HEK293 (cell line): ENCODE measurements around the gene CACNA2D4.

Source experiments
- BCL11A ChIP-seq: fragments of 450-650 bp; formaldehyde crosslinking; IDR thresholded peaks from 2 replicates; pipeline ENCODE4 v1.5.1; 2016; ENCODE audit warnings: low read depth, missing biosample characterization, missing genetic modification characterization
- CTCF ChIP-seq: fragments of 450-650 bp; formaldehyde crosslinking; IDR thresholded peaks from 2 replicates; pipeline ENCODE4 v1.5.1; 2016; ENCODE audit warnings: missing biosample characterization, missing genetic modification characterization
- HOXA7 ChIP-seq: sonication (generic); formaldehyde crosslinking; IDR thresholded peaks from 2 replicates; pipeline ENCODE4 v1.8.1; 2022; ENCODE audit warnings: missing genetic modification reagents, borderline replicate concordance
- ZBTB17 ChIP-seq: fragments of 450-650 bp; formaldehyde crosslinking; IDR thresholded peaks from 2 replicates; pipeline ENCODE4 v1.5.1; 2016; ENCODE audit warnings: missing biosample characterization, missing genetic modification characterization
- ZBTB7A ChIP-seq: fragments of 450-650 bp; formaldehyde crosslinking; IDR thresholded peaks from 2 replicates; pipeline ENCODE4 v1.5.1; 2016; ENCODE audit warnings: low read depth, missing biosample characterization, missing genetic modification characterization
- ZNF112 ChIP-seq: fragments of 450-650 bp; formaldehyde crosslinking; IDR thresholded peaks from 2 replicates; pipeline ENCODE4 v1.5.0; 2017; ENCODE audit warnings: missing biosample characterization, missing genetic modification characterization
- ZNF202 ChIP-seq: fragments of 450-650 bp; formaldehyde crosslinking; IDR thresholded peaks from 2 replicates; pipeline ENCODE4 v1.5.1; 2016; ENCODE audit warnings: missing biosample characterization, missing genetic modification characterization, borderline replicate concordance
- ZNF266 ChIP-seq: fragments of 450-650 bp; formaldehyde crosslinking; IDR thresholded peaks from 2 replicates; pipeline ENCODE4 v1.5.1; 2016; ENCODE audit warnings: missing biosample characterization, missing genetic modification characterization, low read depth
- ZNF558 ChIP-seq: fragments of 450-650 bp; formaldehyde crosslinking; IDR thresholded peaks from 2 replicates; pipeline ENCODE4 v1.5.1; 2016; ENCODE audit warnings: missing biosample characterization, missing genetic modification characterization
- ZNF658 ChIP-seq: fragments of 450-650 bp; formaldehyde crosslinking; IDR thresholded peaks from 2 replicates; pipeline ENCODE4; 2016; ENCODE audit warnings: missing biosample characterization, missing genetic modification characterization
- TF ChIP-seq, protein P1 (sequence below): fragments of 450-650 bp; formaldehyde crosslinking; IDR thresholded peaks from 2 replicates; pipeline ENCODE4 v1.5.1; 2016; ENCODE audit warnings: missing biosample characterization, missing genetic modification characterization
- TF ChIP-seq, protein P2 (sequence below): fragments of 450-650 bp; formaldehyde crosslinking; IDR thresholded peaks from 2 replicates; pipeline ENCODE4 v1.5.1; 2016; ENCODE audit warnings: missing biosample characterization, missing genetic modification characterization

DNA sequence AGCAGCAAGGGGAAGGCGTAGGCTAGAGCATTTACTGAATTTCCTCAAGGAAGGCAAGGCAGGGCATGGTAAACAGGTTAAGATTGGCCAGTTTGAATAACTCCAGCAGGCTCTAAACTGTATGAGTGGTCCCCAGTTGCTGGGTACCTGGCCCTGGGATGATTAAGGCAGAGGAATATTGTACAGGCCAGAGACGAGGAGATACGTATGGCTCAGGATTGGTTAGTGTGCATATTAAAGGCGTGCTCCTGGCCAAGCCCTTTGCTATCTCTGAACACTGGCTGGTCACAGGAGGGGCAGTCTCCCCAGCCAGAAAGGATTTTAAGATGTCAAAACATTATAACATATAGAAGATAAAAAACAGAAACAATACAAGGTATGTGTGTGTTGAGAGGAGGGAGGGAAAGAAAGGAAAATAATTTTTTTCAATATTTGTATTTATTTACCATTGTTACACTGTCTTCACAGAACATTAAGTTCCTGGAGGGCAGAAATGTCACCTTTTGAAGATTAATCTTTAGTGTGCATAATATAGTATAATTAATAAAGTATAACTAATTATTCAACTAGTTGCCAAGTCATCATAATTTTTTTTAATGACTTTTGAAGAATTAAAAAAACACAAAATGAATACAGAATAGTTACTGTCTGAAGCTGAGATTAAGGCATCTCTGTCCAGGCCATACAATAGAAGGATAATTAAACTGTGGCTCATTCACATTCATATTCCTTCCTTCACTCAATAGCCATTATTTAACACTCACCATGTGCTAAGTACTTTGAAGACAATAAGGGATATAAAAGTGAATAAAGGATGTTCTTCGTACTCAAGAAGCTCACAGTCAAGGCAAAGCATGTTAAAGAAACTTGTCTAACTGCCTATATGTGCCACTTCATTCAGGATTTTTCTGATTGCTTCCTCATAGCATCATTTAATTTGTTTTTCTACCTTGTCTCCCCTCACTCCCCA is 43.9 kb upstream of the CACNA2D4 start:
- TF ChIP-seq ZNF266 (tag by site-specific recombination) (no peak), BCL11A (tag by site-specific recombination) (no peak), CTCF (tag by site-specific recombination) (no peak), ZNF202 (no peak), ZNF558 (tag by site-specific recombination) (no peak), ZNF658 (tag by site-specific recombination) (no peak), ZBTB17 (tag by site-specific recombination) (no peak), ZBTB7A (no peak), ZNF112 (no peak), HOXA7 (CRISPR knock-in tag) (no peak)
- TF ChIP-seq, protein P1, sequence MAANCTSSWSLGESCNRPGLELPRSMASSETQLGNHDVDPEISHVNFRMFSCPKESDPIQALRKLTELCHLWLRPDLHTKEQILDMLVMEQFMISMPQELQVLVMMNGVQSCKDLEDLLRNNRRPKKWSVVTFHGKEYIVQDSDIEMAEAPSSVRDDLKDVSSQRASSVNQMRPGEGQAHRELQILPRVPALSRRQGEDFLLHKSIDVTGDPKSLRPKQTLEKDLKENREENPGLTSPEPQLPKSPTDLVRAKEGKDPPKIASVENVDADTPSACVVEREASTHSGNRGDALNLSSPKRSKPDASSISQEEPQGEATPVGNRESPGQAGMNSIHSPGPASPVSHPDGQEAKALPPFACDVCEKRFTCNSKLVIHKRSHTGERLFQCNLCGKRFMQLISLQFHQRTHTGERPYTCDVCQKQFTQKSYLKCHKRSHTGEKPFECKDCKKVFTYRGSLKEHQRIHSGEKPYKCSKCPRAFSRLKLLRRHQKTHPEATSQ (tag by site-specific recombination): no peak
- TF ChIP-seq, protein P2, sequence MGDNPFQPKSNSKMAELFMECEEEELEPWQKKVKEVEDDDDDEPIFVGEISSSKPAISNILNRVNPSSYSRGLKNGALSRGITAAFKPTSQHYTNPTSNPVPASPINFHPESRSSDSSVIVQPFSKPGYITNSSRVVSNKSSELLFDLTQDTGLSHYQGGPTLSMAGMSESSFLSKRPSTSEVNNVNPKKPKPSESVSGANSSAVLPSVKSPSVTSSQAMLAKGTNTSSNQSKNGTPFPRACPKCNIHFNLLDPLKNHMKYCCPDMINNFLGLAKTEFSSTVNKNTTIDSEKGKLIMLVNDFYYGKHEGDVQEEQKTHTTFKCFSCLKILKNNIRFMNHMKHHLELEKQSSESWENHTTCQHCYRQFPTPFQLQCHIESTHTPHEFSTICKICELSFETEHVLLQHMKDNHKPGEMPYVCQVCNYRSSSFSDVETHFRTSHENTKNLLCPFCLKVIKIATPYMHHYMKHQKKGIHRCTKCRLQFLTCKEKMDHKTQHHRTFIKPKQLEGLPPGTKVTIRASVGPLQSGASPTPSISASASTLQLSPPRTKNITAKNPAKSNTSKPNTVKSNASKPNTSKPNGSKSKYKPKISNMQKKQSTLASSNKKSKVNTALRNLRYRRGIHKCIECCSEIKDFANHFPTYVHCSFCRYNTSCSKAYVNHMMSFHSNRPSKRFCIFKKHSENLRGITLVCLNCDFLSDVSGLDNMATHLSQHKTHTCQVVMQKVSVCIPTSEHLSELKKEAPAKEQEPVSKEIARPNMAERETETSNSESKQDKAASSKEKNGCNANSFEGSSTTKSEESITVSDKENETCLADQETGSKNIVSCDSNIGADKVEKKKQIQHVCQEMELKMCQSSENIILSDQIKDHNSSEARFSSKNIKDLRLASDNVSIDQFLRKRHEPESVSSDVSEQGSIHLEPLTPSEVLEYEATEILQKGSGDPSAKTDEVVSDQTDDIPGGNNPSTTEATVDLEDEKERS (tag by site-specific recombination): no peak
